CD4-positive, alpha-beta T cell (primary cell): ENCODE data around the gene SRSF4. TPM values are rescaled to one million over a fixed set of nuclear protein-coding genes. Genes with fewer than 3 reads are reported as not detected.
A peak's percentile ranks its signal among the peaks of the same experiment; 100 is the strongest.

Experiments used
- ATAC-seq: fragments of 200-7000 bp; cut with Tn5 transposase; one replicate; pipeline ENCODE4 v1.10.0; 2022; ENCODE audit warnings: mild to moderate bottlenecking; ENCODE audit not compliant: poor library complexity
- CTCF ChIA-PET: fragments of 350-600 bp; sonication (Branson Sonifier 250); formaldehyde crosslinking; loops from one replicate; lab custom pipeline; 2021; ENCODE audit warnings: antibody characterized with exemption, inconsistent platforms; lab: Charles Lee
- POLR2A ChIA-PET: fragments of 350-600 bp; sonication (Branson Sonifier 250); formaldehyde crosslinking; loops from one replicate; lab custom pipeline; 2021; ENCODE audit warnings: antibody characterized with exemption, inconsistent platforms; lab: Charles Lee
- DNase-seq, 14 experiments: peaks; one replicate each; pipeline ENCODE4 v3.0.0-alpha.2; 2013 to 2020; ENCODE audit warnings: mixed read lengths in 2 of 14
- H3K27ac ChIP-seq, 2 donors: one replicate each; pipeline versions ENCODE4 v1.5.1 to v1.7.0; 2013; ENCODE audit warnings: low read length in 2 of 2, low read depth in 1 of 2, mild to moderate bottlenecking in 1 of 2
- H3K27me3 ChIP-seq, 2 experiments: 1 replicate in 1 of 2; 2 replicates in 1 of 2; pipeline versions ENCODE4 v1.6.1 to v1.7.0; 2013; ENCODE audit warnings: low read length in 2 of 2, control low read depth in 1 of 2, mild to moderate bottlenecking in 1 of 2, moderate library complexity in 1 of 2; ENCODE audit not compliant: insufficient read depth in 2 of 2, control insufficient read depth in 1 of 2
- H3K36me3 ChIP-seq: one replicate; pipeline ENCODE4 v1.6.1; 2013; ENCODE audit warnings: low read length, control low read depth; ENCODE audit not compliant: insufficient read depth
- H3K4me1 ChIP-seq: one replicate; pipeline ENCODE4 v1.6.1; 2013; ENCODE audit warnings: low read length, control low read depth; ENCODE audit not compliant: insufficient read depth
- H3K4me3 ChIP-seq: one replicate; pipeline ENCODE4 v1.5.1; 2013; ENCODE audit warnings: mild to moderate bottlenecking, low read length, moderate library complexity
- H3K9me3 ChIP-seq, 2 experiments: 1 replicate in 1 of 2; 2 replicates in 1 of 2; pipeline versions ENCODE4 v1.6.1 to v1.7.0; 2013; ENCODE audit warnings: low read length in 2 of 2, mild to moderate bottlenecking in 2 of 2, control low read depth in 1 of 2, moderate library complexity in 1 of 2; ENCODE audit not compliant: control insufficient read depth in 1 of 2, insufficient read depth in 1 of 2
- H3K27ac Mint-ChIP-seq: one replicate; pipeline ENCODE4 v1.8.0; 2020; ENCODE audit warnings: mixed read lengths
- H3K27me3 Mint-ChIP-seq: one replicate; pipeline ENCODE4 v1.8.0; 2021; ENCODE audit warnings: mixed read lengths
- H3K36me3 Mint-ChIP-seq: one replicate; pipeline ENCODE4 v1.8.0; 2021; ENCODE audit warnings: low read depth, mixed read lengths
- H3K4me1 Mint-ChIP-seq: one replicate; pipeline ENCODE4 v1.8.0; 2021; ENCODE audit warnings: low read depth, mixed read lengths
- H3K4me3 Mint-ChIP-seq: one replicate; pipeline ENCODE4 v1.8.0; 2020; ENCODE audit warnings: mild to moderate bottlenecking, mixed read lengths
- H3K9me3 Mint-ChIP-seq: one replicate; pipeline ENCODE4 v1.8.0; 2020; ENCODE audit warnings: mixed read lengths
- intact Hi-C, 2 experiments: fragments of 100-400 bp; cut with DNase I in 1 of 2; cut with micrococcal nuclease in 1 of 2; formaldehyde crosslinking; loops; one replicate each; pipeline versions ENCODE4 v1.15.1 to v1.9.0; 2023 to 2025; cut with DNase I, micrococcal nuclease
- total RNA-seq, 174 experiments: library from RNA in 2 of 174; stranded (reverse) in 2 of 174; gene quantifications; one replicate each; pipeline ENCODE4 v1.2.3 and lab custom pipeline; 2021 to 2026
- TF ChIP-seq, protein P1 (sequence below): fragments of 200-600 bp; IDR thresholded peaks from one replicate; pipeline ENCODE4 v1.8.0; 2022; ENCODE audit warnings: antibody characterized with exemption, mild to moderate bottlenecking

Gene SRSF4
- total RNA-seq, 2 experiments from 2014 or later = 89.2 to 93.4 TPM

DNA sequence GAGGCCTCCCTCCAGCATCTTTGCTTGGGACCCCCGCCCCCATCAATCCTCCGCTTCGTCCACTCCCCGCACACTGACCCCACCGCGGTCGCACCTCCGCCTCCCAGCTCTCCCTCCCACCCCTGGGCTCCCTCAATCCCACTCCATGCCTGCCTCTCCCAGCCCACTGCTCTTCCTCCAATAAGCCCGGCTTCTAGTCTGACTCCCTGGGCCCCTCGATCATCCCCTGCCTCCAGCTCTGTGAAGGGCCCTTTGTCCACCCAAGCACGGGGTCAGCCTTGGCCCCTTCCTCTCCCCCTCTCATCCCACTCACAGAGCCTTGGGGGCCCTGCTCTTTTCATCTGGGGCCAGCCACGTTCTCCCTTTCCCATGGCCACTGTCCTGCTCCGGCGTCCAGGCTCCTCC lies 56.5 kb downstream of the SRSF4 start:
- peaks cover 25 to 44% of the 10 kb centered on the region in 2 experiments for H3K27me3 ChIP-seq
- no peak overlapping the region for H3K4me3 ChIP-seq
- Mint-ChIP-seq H3K27me3 (peaks cover 26% of the 10 kb centered on the region), H3K4me1 (peaks cover 8% of the 10 kb centered on the region), H3K27ac (no peak overlapping the region), H3K36me3 (no peaks in the 10 kb centered on the region), H3K4me3 (peak overlapping the region; percentile 78), H3K9me3 (no peaks in the 10 kb centered on the region)
- POLR2A ChIA-PET = interaction anchor here (2.2 kb wide), 1 partner anchor 57 kb away, joined by 8 read pairs; the partner anchor contains the start of gene SRSF4
- intact Hi-C loops = loop anchor here (10.0 kb wide), 2 partner anchors 50 to 80 kb away; no protein-coding TSS in a partner anchor
- no peaks in the 10 kb centered on the region for H3K36me3 ChIP-seq
- peaks cover 0 to 3% of the 10 kb centered on the region in 2 experiments for H3K9me3 ChIP-seq
- peak in 1 of 14 experiments; percentile 24 for DNase-seq
- ATAC-seq = no peak
- TF ChIP-seq, protein P1, sequence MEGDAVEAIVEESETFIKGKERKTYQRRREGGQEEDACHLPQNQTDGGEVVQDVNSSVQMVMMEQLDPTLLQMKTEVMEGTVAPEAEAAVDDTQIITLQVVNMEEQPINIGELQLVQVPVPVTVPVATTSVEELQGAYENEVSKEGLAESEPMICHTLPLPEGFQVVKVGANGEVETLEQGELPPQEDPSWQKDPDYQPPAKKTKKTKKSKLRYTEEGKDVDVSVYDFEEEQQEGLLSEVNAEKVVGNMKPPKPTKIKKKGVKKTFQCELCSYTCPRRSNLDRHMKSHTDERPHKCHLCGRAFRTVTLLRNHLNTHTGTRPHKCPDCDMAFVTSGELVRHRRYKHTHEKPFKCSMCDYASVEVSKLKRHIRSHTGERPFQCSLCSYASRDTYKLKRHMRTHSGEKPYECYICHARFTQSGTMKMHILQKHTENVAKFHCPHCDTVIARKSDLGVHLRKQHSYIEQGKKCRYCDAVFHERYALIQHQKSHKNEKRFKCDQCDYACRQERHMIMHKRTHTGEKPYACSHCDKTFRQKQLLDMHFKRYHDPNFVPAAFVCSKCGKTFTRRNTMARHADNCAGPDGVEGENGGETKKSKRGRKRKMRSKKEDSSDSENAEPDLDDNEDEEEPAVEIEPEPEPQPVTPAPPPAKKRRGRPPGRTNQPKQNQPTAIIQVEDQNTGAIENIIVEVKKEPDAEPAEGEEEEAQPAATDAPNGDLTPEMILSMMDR = no peak
- H3K4me1 ChIP-seq = peaks cover 41% of the 10 kb centered on the region
- H3K27ac ChIP-seq = no peak overlapping the region
- CTCF ChIA-PET = no interaction called here

DNA sequence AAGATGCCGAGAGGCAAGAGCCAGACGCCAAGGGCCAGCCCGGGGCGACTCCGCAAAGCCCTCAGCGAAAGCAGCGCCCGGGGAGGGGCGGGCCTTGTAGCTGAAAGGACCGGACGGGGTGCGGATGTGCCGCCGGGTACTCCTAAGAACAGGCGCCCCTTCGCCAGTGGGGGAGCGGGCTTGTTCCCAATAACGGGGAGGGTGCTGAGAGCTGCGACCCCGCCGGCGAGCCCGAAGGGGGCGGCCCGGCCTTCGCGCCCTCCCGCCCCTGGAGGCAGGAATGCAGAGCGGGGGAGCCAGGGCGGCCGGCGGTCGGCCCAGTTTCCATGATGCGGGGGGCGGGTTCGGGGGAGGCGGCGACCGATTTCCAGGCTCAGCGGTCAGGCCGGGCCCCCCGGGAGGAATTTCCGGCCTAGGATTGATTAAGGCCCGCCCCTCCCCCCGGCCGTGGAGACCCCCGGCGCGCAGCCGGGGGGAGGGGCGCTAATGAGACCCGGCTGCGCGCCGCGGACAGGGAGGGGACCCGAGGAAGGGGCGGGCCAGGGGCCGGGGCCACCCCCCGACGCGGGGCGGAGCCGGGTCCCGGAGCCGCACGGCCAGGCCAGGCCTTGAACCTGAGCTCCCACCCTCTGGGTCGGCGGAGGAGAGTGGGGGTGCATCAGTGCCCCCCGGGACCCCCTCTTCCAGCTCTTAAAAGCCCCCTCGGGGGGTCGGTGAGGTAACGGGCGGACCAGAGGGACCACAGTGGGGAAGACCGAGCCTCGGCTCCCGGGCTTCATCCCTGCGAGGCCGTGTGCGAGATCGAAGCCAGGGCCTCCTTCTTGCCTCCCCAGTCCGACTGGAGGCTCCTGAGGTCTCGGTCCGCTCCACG lies 57.1 kb downstream of the SRSF4 start:
- H3K27me3 Mint-ChIP-seq = peaks cover 26% of the 10 kb centered on the region
- ATAC-seq (peak; percentile 55), DNase-seq (peak; percentile 20 to 69 (median 42))
- peaks cover 8% of the 10 kb centered on the region for H3K4me1 Mint-ChIP-seq
- no peak overlapping the region for H3K27ac Mint-ChIP-seq
- H3K4me3 Mint-ChIP-seq = peak overlapping the region; percentile 48
- Histone ChIP-seq H3K4me1 (peaks cover 41% of the 10 kb centered on the region), H3K9me3 (peaks cover 0 to 3% of the 10 kb centered on the region in 2 experiments), H3K27ac (no peak overlapping the region), H3K36me3 (no peaks in the 10 kb centered on the region), H3K27me3 (peaks cover 25 to 44% of the 10 kb centered on the region in 2 experiments), H3K4me3 (peak overlapping the region; percentile 61)
- CTCF ChIA-PET = interaction anchor here (0.7 to 1.6 kb wide), 2 partner anchors 13 to 73 kb away, joined by 3 to 4 read pairs; no protein-coding TSS in a partner anchor
- POLR2A ChIA-PET = interaction anchor here (0.9 to 2.2 kb wide), 5 partner anchors 13 to 796 kb away, joined by 3 to 8 read pairs (median 3); partner anchors contain the start of genes MED18 and SRSF4
- H3K9me3 Mint-ChIP-seq = no peaks in the 10 kb centered on the region
- intact Hi-C loops = loop anchor here (10.0 kb wide), 2 partner anchors 50 to 80 kb away; no protein-coding TSS in a partner anchor
- H3K36me3 Mint-ChIP-seq = peaks cover 4% of the 10 kb centered on the region
- TF ChIP-seq, protein P1 = no peak

DNA sequence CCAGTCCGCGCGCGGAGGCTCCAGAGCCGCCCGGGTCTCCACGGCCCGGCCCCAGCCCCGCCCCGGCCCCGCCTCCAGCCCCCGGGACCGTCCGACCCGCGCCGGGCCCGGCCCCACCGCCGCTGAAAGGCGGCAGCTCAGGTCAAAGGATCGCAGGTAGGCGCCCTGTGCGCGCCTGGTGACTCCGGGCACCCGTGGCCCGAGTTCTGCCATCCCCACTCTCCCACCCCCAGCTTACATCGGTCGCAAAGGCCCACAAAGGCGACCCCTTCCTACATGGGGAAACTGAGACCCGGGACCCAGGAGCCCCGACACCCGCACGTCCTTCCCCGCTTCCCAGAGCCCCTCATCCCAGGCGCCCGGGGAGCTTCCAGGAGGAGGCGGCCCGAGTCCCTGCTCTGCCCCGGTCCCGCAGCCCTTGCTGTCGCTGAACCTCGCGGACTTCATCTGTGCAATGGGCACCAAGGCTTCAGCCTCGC lies 57.8 kb downstream of the SRSF4 start, which contains the start of gene TMEM200B:
TSS of gene TMEM200B (minus strand) at position 17 of the 479 bp plus-strand sequence. CDS start 2,075 bp downstream, outside the sequence.
- Histone ChIP-seq H3K36me3 (no peaks in the 10 kb centered on the region), H3K27me3 (peaks cover 25 to 44% of the 10 kb centered on the region in 2 experiments), H3K9me3 (peaks cover 0 to 3% of the 10 kb centered on the region in 2 experiments), H3K27ac (no peak within 1 kb of the TSS), H3K4me1 (peaks cover 41% of the 10 kb centered on the region), H3K4me3 (peak within 1 kb of the TSS; percentile 61)
- no peaks in the 10 kb centered on the region for H3K9me3 Mint-ChIP-seq
- H3K4me1 Mint-ChIP-seq = peaks cover 8% of the 10 kb centered on the region
- TF ChIP-seq, protein P1 = no peak
- CTCF ChIA-PET = interaction anchor here (0.7 to 1.6 kb wide), 2 partner anchors 12 to 73 kb away, joined by 3 to 4 read pairs; no protein-coding TSS in a partner anchor
- H3K27ac Mint-ChIP-seq = no peak within 1 kb of the TSS
- H3K27me3 Mint-ChIP-seq = peaks cover 26% of the 10 kb centered on the region
- peaks cover 7% of the 10 kb centered on the region for H3K36me3 Mint-ChIP-seq
- intact Hi-C loops = loop anchor here (10.0 kb wide), 2 partner anchors 51 to 81 kb away; no protein-coding TSS in a partner anchor
- ATAC-seq (no peak), DNase-seq (peak in 1 of 14 experiments; percentile 31)
- H3K4me3 Mint-ChIP-seq = peak within 1 kb of the TSS; percentile 74
- POLR2A ChIA-PET = interaction anchor here (0.9 to 2.2 kb wide), 5 partner anchors 13 to 795 kb away, joined by 3 to 8 read pairs (median 3); partner anchors contain the start of genes MED18 and SRSF4
